HG02678 (cell line): Measurements from ENCODE around the gene SP140L.
"Not testable (repeated sequence)": the region's sequence is repeated elsewhere in the genome, so short reads cannot be mapped to it uniquely, and the experiment has no call there.

ENCODE experiments used
- ATAC-seq: cut with Tn5 transposase; IDR thresholded peaks from one replicate; pipeline ENCODE4 v1.9.1; 2021; ENCODE audit warnings: mild to moderate bottlenecking, moderate library complexity; ENCODE audit not compliant: unreplicated experiment

SP140L gene

DNA sequence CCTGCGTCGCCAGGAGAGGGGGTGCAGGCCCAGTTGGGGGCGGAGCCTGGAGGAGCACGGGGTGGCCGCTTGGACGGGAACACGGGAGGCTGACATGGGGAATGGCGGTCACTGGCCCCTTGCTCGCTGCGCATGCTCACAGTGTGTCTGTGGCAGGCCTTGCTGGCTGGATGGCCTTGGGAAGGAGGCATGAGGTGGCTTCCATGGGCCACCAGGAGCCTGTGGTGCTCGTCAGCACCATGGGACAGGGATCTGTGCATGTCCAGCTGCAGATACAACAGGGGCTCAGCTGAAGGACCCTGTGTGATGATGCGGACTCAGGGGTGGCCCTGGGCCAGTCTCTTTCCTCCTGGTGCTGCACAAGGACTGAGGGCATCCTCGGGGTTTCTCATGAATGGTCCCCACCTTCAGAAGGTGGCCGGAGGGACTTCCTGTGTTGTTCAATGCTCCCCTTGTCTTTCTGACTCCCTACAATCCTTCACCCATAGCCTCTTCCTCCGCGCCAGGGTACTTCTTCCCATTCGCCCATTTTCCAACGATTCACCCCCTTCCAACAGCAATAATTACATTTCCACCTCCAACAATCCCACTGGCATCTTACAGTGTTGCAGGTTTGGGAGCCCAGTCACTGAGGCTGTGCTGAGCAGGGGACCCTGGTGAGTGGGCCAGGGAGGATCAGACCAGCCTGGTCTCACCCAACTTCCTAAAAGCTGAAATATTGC is 3.4 kb upstream of the SP140L start:
- no peak for ATAC-seq

DNA sequence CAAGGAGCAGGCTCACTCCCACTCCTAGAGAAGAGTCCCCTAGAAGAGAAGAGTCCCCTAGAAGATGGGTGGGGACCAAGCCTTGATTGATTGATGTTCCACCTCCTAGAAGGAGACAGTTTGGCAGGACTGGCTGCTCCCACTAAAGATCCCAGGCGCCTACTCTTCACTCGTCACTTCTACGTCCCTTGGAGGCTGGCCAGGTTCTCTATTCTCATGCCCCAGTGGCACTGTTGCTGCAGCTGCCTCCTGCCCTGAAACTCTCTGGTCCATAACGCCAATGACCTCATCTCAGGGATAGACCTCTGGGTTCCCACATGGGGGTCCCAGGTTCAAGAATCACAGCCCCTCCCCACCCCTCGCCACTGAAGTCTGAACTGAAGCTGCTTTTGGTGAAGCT is 2.5 kb upstream of the SP140L start:
- ATAC-seq, result no peak

DNA sequence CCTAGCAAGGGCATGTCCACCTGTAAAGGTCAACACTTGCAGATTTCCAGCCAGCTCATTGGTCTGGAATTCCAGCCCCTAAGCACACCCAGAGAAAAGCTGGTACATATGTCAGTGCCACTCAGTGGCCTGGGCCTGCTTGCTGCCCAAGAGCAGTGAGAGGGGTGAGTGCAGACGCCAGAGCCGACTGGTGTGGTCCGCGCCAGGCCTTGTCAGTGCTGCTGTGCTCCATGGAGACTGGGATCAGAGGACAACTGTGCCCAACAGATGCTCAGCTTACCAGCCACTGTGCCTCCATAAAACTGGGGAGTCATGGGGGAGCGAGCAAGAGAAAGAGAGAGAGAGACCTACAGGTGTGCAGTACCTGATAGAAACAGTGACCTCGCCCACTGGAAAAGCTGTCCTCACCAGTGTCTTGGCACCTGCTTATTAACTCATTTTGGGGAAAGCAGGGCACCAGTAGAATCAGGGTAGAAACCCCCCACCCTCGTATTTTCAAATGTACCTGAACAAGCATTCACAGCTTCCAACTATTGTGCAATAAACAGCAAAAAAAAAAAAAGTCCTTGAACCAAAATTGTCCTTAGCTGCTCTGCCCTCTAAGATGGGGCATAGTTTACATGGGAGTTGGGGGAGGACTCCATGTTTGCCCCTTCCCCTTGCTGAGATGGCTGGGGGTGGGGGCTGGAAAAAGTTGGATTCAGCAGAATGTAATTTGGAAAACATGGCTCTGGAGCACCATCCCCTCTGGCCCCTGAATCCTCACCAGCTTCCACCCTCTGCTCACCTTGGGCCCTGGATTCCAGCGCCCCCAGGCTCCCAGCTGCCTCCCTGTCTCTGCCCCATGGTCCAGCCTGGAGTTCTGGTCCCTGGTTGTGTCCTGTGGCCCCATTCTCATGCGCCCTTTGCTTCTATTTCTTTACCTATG is 1.4 kb upstream of the SP140L start:
- no peak for ATAC-seq

- peak; percentile 69 for ATAC-seq
Observed at GRCh38 chr2:230327418-230328154, 593 bp downstream of the SP140L start.

GRCh38 chr2:230328155-230328458 is 1.1 kb downstream of the SP140L start:
- ATAC-seq, result no peak

GRCh38 chr2:230329946-230330605 is 3.1 kb downstream of the SP140L start:
- no peak for ATAC-seq

GRCh38 chr2:230330725-230331124 is 3.7 kb downstream of the SP140L start:
- ATAC-seq, result no peak

- no peak for ATAC-seq
Observed at GRCh38 chr2:230335461-230335863, 8.5 kb downstream of the SP140L start.

GRCh38 chr2:230335864-230336506 is 9.0 kb downstream of the SP140L start:
- no peak for ATAC-seq

- not testable (repeated sequence) for ATAC-seq
Observed at GRCh38 chr2:230341936-230342528, 15.0 kb downstream of the SP140L start.

DNA sequence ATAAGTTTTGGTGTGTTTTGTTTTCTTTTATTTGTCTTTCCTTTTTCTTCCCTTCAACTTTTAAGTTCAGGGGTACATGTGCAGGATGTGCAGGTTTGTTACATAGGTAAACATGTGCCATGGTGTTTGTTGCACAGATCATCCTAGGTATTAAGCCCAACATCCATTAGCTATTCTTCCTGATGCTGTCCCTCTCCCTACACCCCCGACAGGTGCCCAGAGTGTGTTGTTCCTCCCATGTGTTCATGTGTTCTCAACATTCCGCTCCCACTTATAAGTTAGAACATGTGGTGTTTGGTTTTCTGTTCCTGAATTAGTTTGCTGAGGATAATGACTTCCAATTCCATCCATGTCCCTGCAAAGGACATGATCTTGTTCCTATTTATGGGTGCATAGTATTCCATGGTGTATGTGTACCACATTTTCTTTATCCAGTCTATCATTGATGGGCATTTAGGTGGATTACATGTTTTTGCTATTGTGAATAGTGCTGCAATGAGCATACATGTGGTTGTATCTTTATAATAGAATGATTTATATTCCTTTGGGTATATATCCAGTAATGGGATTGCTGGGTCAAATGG is 16.1 kb downstream of the SP140L start:
- ATAC-seq, result not testable (repeated sequence)

DNA sequence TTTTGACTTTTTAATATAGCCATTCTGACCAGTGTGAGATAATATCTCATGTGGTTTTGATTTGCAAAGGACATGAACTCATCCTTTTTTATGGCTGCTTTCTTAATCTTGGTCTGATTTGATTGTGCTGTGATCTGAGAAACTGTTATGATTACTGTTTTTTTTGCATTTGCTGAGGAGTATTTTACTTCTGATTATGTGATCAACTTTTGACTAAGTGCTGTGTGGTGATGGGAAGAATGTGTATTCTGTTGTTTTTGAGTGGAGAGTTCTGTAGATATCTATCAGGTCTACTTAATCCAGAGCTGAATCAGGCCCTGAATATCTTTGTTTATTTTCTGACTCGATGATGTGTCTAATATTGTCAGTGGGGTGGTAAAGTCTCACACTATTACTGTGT is 16.8 kb downstream of the SP140L start:
- ATAC-seq, result no peak

- no peak for ATAC-seq
Observed at GRCh38 chr2:230346465-230346864, 19.5 kb downstream of the SP140L start.

DNA sequence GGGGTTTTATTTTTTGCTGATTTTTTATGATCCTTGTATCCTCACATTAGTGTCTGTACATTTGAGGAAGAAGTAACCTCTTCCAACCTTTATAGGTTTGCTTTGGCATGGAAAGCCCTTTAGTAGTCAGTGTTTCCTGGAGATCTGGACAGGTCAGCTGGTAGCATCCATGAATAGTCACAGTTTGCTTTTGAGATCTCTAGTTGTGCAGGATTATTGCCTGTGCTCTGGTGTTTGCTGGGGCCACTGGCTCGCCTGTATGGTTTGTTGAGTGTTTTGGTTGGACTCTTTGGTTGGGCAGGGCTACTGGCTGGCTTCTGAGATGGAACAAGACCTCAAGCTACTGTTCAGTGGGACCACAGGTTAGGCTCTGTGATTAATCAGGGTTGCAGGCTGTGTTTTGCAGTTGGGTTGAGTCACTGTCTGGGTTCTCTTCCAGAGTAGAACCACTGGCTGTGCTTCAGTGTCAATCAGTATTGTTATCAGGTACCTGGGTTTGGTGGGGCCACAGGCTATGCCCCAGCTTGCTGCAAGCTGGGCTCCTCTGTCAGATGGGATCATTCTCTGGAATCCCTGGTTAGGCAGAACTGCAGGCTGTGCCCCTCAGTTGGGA is 20.0 kb downstream of the SP140L start:
- ATAC-seq, result no peak

GRCh38 chr2:230347659-230348305 is 20.8 kb downstream of the SP140L start:
- no peak for ATAC-seq

GRCh38 chr2:230348787-230349186 is 21.8 kb downstream of the SP140L start:
- ATAC-seq, result no peak

GRCh38 chr2:230356084-230356483 is 29.1 kb downstream of the SP140L start:
- no peak for ATAC-seq

DNA sequence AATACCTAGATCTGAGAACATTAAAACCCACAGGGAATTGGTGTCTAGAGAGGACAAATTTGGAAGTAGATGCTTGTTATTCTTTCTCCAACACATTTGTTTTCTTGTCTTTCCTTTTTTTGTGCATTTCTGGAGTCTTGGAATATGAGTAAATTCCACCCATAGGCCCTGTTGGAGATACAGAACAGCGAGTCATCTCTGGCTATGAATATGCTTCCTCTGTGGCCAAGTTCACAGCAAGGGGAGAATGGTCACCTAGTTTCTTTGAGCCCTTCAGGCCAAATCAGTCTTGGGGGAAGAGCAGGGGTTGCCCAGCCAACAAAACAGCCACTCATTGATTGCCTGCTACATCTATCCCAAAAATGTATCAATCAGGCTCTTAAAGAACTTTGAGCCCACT is 31.3 kb downstream of the SP140L start:
- ATAC-seq, result no peak

- ATAC-seq, result no peak
Observed at GRCh38 chr2:230360028-230360427, 33.0 kb downstream of the SP140L start.
